Measurements from ENCODE around the gene BCAS4. TPM values are rescaled to one million over a fixed set of nuclear protein-coding genes. Genes with fewer than 3 reads are reported as not detected.
A peak's percentile ranks its signal among the peaks of the same experiment; 100 is the strongest.

The BCAS4 gene
- total RNA-seq, 1 experiment from 2014 or later: 34.8 TPM

DNA sequence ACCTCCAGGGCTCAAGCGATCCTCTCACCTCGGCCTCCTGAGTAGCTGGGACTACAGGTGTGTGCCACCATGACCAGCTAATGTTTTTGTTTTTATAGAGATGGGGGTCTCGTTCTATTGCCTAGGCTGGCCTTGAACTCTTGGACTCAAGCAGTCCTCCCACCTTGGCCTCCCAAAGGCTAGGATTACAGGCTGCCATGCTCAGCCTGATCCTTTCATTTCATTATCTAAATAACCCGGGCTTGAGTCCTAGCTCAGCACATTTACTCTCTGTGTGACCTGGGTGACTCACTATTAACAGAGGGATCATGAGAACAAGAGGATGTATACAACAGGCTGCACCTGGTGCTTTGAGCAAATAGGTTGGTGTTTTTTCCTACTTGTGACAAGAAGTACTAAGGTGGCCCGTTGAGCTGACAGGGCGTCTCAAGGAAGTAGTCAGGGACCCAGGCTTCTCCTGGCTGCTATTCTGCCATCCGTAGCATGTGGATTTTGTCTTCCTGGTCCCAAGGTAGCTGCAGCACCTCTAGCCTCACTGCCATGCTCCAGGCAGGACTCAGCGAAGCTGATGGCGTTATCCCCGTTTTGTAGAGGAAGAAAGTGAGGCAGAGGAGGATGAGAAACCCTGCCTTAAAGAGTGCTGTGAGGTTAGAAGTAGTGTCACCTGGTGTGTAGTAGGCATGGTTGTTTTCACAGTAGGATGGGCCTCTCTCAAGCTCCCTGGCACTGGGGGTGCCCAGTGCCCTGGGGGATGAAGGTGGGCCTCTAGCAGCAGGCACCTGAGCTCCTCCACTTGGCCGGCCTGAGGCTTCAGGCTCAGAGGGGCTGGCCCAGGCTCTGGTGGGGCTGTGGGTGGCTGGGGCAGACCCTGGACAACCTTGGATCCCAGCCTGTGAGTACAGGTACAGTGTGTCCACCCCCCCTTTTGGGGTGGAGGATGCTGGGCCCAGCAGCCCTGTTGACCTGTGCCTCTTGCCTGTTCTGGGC lies 73.9 kb downstream of the BCAS4 start:
- in situ Hi-C loops (cut with HindIII; ENCODE audit: low pct_unique_long_range_greater_than_20kb, low sequenced_read_pairs): no loop called here

DNA sequence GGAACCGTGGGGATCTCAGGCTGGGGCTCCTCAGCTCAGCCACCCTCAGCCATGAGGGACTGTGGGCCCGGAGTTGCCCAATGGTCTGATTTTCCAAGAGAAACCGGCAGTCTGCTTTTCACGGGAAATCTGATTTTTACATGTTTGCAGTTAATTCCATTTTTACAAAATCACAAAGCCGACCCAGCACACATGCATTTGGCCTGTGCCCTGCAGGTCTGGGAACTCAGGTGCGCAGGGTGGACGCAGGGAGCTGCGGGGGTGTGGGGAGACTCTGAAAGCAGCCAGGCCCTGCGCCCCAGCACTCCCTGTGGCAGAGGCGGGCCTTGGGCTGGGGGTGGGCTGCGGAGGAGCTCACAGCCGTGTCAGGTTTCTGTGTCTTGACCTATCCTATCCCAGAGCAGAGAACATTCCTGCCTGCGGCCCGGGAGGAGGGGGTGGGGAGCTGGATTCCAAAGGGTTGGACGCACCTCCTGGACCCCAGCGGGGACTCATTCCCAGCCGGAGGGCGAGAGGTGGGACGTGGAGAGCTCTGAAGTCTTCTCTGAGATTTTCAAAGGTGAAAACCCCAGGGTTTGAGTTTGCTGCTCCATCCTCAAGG lies 75.8 kb downstream of the BCAS4 start:
- Histone ChIP-seq H3K4me3 (ENCODE audit: low read depth in 2 of 2, low read length in 2 of 2) (no peak overlapping the region), H3K27ac (ENCODE audit: low read length) (no peak overlapping the region), H3K9me3 (ENCODE audit: control insufficient read depth, insufficient read depth, low read depth, low read length) (no peaks in the 10 kb centered on the region), H3K4me1 (ENCODE audit: control insufficient read depth, insufficient read depth, low read length) (no peaks in the 10 kb centered on the region), H3K27me3 (ENCODE audit: control insufficient read depth, insufficient read depth, low read length) (no peaks in the 10 kb centered on the region), H3K36me3 (ENCODE audit: control insufficient read depth, insufficient read depth, low read length) (no peaks in the 10 kb centered on the region)
- TF ChIP-seq, protein P1, sequence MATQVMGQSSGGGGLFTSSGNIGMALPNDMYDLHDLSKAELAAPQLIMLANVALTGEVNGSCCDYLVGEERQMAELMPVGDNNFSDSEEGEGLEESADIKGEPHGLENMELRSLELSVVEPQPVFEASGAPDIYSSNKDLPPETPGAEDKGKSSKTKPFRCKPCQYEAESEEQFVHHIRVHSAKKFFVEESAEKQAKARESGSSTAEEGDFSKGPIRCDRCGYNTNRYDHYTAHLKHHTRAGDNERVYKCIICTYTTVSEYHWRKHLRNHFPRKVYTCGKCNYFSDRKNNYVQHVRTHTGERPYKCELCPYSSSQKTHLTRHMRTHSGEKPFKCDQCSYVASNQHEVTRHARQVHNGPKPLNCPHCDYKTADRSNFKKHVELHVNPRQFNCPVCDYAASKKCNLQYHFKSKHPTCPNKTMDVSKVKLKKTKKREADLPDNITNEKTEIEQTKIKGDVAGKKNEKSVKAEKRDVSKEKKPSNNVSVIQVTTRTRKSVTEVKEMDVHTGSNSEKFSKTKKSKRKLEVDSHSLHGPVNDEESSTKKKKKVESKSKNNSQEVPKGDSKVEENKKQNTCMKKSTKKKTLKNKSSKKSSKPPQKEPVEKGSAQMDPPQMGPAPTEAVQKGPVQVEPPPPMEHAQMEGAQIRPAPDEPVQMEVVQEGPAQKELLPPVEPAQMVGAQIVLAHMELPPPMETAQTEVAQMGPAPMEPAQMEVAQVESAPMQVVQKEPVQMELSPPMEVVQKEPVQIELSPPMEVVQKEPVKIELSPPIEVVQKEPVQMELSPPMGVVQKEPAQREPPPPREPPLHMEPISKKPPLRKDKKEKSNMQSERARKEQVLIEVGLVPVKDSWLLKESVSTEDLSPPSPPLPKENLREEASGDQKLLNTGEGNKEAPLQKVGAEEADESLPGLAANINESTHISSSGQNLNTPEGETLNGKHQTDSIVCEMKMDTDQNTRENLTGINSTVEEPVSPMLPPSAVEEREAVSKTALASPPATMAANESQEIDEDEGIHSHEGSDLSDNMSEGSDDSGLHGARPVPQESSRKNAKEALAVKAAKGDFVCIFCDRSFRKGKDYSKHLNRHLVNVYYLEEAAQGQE (IDR thresholded peaks at IDR 0.05; ENCODE audit: insufficient read depth in 1 of 2, low read depth in 2 of 2, low read length in 1 of 2): no peak
- TF ChIP-seq TCF7L2 (IDR thresholded peaks at IDR 0.05; ENCODE audit: low read depth, low read length) (no peak), SIN3A (IDR thresholded peaks at IDR 0.05; ENCODE audit: borderline replicate concordance, insufficient read depth, low read depth, low read length) (no peak), POLR2AphosphoS5 (IDR thresholded peaks at IDR 0.05; ENCODE audit: low read depth, low read length) (no peak)
- TF ChIP-seq, protein P2, sequence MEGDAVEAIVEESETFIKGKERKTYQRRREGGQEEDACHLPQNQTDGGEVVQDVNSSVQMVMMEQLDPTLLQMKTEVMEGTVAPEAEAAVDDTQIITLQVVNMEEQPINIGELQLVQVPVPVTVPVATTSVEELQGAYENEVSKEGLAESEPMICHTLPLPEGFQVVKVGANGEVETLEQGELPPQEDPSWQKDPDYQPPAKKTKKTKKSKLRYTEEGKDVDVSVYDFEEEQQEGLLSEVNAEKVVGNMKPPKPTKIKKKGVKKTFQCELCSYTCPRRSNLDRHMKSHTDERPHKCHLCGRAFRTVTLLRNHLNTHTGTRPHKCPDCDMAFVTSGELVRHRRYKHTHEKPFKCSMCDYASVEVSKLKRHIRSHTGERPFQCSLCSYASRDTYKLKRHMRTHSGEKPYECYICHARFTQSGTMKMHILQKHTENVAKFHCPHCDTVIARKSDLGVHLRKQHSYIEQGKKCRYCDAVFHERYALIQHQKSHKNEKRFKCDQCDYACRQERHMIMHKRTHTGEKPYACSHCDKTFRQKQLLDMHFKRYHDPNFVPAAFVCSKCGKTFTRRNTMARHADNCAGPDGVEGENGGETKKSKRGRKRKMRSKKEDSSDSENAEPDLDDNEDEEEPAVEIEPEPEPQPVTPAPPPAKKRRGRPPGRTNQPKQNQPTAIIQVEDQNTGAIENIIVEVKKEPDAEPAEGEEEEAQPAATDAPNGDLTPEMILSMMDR (IDR thresholded peaks at IDR 0.05): no peak
- in situ Hi-C loops (cut with HindIII; ENCODE audit: low pct_unique_long_range_greater_than_20kb, low sequenced_read_pairs) (no loop called here), intact Hi-C loops (cut with micrococcal nuclease; ENCODE audit: unreplicated experiment) (no loop called here)
- DNase-seq (ENCODE audit: low read depth, low spot score): no peak
- no TSS peak for BruUV-seq (replicated peaks)
- ATAC-seq: no peak
- ChIA-PET POLR2A (no interaction called here), CTCF (no interaction called here)

More for the DNA sequence above, 73.9 kb downstream of the BCAS4 start:
- intact Hi-C loops (cut with micrococcal nuclease; ENCODE audit: unreplicated experiment): no loop called here
- peak; percentile 24 for DNase-seq (ENCODE audit: low read depth, low spot score)
- Histone ChIP-seq H3K4me1 (ENCODE audit: control insufficient read depth, insufficient read depth, low read length) (no peaks in the 10 kb centered on the region), H3K27me3 (ENCODE audit: control insufficient read depth, insufficient read depth, low read length) (no peaks in the 10 kb centered on the region), H3K36me3 (ENCODE audit: control insufficient read depth, insufficient read depth, low read length) (no peaks in the 10 kb centered on the region), H3K9me3 (ENCODE audit: control insufficient read depth, insufficient read depth, low read depth, low read length) (no peaks in the 10 kb centered on the region), H3K4me3 (ENCODE audit: low read depth in 2 of 2, low read length in 2 of 2) (no peak overlapping the region), H3K27ac (ENCODE audit: low read length) (no peak overlapping the region)
- BruUV-seq (replicated peaks): no TSS peak
- ChIA-PET CTCF (no interaction called here), POLR2A (interaction anchor here (0.6 kb wide), 1 partner anchor 90 kb away, joined by 3 read pairs; the partner anchor contains the start of gene MOCS3)
- ATAC-seq: peak; percentile 56; the same call in 1 of the 2 replicates
- TF ChIP-seq SIN3A (IDR thresholded peaks at IDR 0.05; ENCODE audit: borderline replicate concordance, insufficient read depth, low read depth, low read length): no peak
- TF ChIP-seq, protein P1 (IDR thresholded peaks at IDR 0.05; ENCODE audit: insufficient read depth in 1 of 2, low read depth in 2 of 2, low read length in 1 of 2): no peak
- TF ChIP-seq, protein P2 (IDR thresholded peaks at IDR 0.05): no peak
- no peak for TF ChIP-seq POLR2AphosphoS5 (IDR thresholded peaks at IDR 0.05; ENCODE audit: low read depth, low read length)
- no peak for TF ChIP-seq TCF7L2 (IDR thresholded peaks at IDR 0.05; ENCODE audit: low read depth, low read length)

All from Panc1 (cell line).